ENCODE data around the gene UNC13C.

Gene UNC13C

DNA sequence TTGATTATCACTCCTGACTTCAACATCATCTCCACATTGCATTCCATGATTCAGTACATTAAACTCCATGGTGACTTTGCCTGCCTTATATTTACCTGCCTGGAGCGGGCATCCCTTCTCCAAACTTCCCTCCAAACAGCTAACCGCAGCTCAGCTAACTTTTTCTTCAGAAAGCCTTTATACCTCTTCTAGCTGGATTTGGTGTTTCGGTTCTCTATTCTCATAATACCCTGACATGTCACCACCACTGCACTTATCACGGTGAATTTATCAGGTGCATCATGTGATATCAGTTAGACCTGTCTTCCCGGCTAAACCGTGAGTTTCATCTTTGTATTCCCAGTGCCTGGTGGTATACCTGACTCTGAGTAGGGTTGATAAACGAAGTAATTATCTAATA, 367.6 kb downstream of the UNC13C start:
- Histone ChIP-seq H2AFZ (ENCODE audit: low read length, unreplicated experiment) (no peak overlapping the region), H3K27me3 (ENCODE audit: insufficient read depth, low read length) (no peaks in the 10 kb centered on the region), H3K4me1 (ENCODE audit: control insufficient read depth, insufficient read depth, low read length, unreplicated experiment) (no peaks in the 10 kb centered on the region), H3K27ac (ENCODE audit: low read depth, low read length) (no peak overlapping the region), H3K36me3 (ENCODE audit: insufficient read depth, low read length) (no peaks in the 10 kb centered on the region), H3K4me3 (ENCODE audit: low read depth, low read length) (no peak overlapping the region), H3K79me2 (ENCODE audit: control insufficient read depth, insufficient read depth, low read length, unreplicated experiment) (no peaks in the 10 kb centered on the region)

DNA sequence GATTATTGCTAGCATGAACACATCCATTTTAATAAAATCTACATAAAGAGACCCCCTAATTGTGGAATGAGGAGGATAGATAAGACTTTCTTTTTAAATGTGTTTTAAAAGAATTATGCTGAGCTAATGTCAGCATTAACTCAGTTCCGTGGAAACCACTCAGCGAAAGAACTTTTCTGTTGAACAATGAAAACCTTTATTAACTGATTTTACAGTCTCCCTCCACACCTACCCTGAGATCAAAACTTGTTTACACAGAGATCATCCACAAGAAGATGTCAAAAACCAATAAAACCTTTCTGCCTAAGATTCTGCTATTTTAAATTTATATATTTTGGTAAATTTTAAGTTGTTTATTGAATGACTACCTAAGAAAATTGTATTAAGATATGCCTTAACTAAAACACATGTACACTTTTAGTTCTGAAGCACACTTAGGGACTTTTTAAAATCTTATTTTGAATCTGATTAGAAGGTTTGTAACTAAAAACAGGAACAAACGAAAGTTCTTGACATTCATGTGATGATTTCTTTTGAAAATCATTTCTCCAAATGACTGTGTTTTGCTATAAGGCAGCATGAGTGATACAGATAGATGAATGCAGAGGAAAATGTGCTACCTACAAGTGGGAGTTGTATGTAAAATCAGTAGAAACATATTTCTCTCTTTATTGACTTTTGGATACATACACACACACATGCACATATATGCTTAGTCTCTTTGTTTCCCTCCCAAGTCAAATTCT, 369.0 kb downstream of the UNC13C start:
- Histone ChIP-seq H3K36me3 (ENCODE audit: insufficient read depth, low read length) (no peaks in the 10 kb centered on the region), H3K27me3 (ENCODE audit: insufficient read depth, low read length) (no peaks in the 10 kb centered on the region), H3K27ac (ENCODE audit: low read depth, low read length) (no peak overlapping the region), H3K79me2 (ENCODE audit: control insufficient read depth, insufficient read depth, low read length, unreplicated experiment) (no peaks in the 10 kb centered on the region), H3K4me1 (ENCODE audit: control insufficient read depth, insufficient read depth, low read length, unreplicated experiment) (no peaks in the 10 kb centered on the region), H3K4me3 (ENCODE audit: low read depth, low read length) (no peak overlapping the region), H2AFZ (ENCODE audit: low read length, unreplicated experiment) (no peak overlapping the region)

DNA sequence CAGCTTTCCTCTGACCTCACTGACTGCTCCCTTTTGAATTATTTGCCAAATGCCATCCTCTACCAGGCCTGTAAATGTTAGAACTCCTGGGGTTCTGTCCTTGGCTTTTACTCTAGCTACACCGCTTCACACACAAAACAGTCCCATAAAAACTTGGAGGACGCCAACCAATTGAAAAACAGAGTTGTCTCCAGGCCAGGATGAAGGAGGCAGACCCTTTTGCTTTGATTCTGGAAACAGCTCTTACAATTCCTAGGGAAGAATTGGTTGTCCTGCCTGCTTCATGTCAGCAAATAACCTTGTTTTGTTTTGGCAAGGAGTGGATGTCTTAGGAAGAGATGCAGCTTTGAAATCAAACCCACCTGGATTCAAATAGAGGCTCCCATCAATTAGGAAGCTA, 375.5 kb downstream of the UNC13C start:
- Histone ChIP-seq H3K4me1 (ENCODE audit: control insufficient read depth, insufficient read depth, low read length, unreplicated experiment) (no peaks in the 10 kb centered on the region), H3K27ac (ENCODE audit: low read depth, low read length) (no peak overlapping the region), H3K36me3 (ENCODE audit: insufficient read depth, low read length) (no peaks in the 10 kb centered on the region), H3K27me3 (ENCODE audit: insufficient read depth, low read length) (no peaks in the 10 kb centered on the region), H3K79me2 (ENCODE audit: control insufficient read depth, insufficient read depth, low read length, unreplicated experiment) (no peaks in the 10 kb centered on the region), H2AFZ (ENCODE audit: low read length, unreplicated experiment) (no peak overlapping the region), H3K4me3 (ENCODE audit: low read depth, low read length) (no peak overlapping the region)

DNA sequence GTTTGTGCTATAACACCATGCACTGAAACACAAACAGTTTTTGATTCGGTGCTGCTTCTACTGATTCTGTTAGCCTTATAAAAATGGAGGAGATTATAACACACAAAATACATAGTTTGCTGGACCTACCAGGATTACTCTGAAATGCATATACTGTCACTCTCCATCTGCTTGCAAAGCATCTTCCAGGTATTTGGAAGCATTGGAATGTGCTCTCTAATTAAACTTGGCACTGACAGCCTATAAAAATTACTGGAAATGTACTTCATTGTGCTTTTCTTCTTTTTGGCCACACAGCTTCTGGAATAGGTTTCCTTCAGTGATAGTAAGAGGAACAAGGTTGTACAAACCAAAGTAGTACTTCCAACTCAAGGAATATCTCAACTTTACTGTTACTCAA, 376.1 kb downstream of the UNC13C start:
- no peaks in the 10 kb centered on the region for H3K36me3 ChIP-seq (ENCODE audit: insufficient read depth, low read length)
- no peaks in the 10 kb centered on the region for H3K4me1 ChIP-seq (ENCODE audit: control insufficient read depth, insufficient read depth, low read length, unreplicated experiment)
- H3K79me2 ChIP-seq (ENCODE audit: control insufficient read depth, insufficient read depth, low read length, unreplicated experiment) = no peaks in the 10 kb centered on the region
- H3K27ac ChIP-seq (ENCODE audit: low read depth, low read length) = no peak overlapping the region
- H2AFZ ChIP-seq (ENCODE audit: low read length, unreplicated experiment) = no peak overlapping the region
- no peak overlapping the region for H3K4me3 ChIP-seq (ENCODE audit: low read depth, low read length)
- no peaks in the 10 kb centered on the region for H3K27me3 ChIP-seq (ENCODE audit: insufficient read depth, low read length)

GRCh38 chr15:54364961-54365360, 386.7 kb downstream of the UNC13C start:
- Histone ChIP-seq H3K4me3 (ENCODE audit: low read depth, low read length) (no peak overlapping the region), H3K4me1 (ENCODE audit: control insufficient read depth, insufficient read depth, low read length, unreplicated experiment) (no peaks in the 10 kb centered on the region), H2AFZ (ENCODE audit: low read length, unreplicated experiment) (no peak overlapping the region), H3K27me3 (ENCODE audit: insufficient read depth, low read length) (no peaks in the 10 kb centered on the region), H3K79me2 (ENCODE audit: control insufficient read depth, insufficient read depth, low read length, unreplicated experiment) (no peaks in the 10 kb centered on the region), H3K36me3 (ENCODE audit: insufficient read depth, low read length) (no peaks in the 10 kb centered on the region), H3K27ac (ENCODE audit: low read depth, low read length) (no peak overlapping the region)

- H2AFZ ChIP-seq (ENCODE audit: low read length, unreplicated experiment) = no peak overlapping the region
- H3K4me1 ChIP-seq (ENCODE audit: control insufficient read depth, insufficient read depth, low read length, unreplicated experiment) = no peaks in the 10 kb centered on the region
- H3K4me3 ChIP-seq (ENCODE audit: low read depth, low read length) = no peak overlapping the region
- no peak overlapping the region for H3K27ac ChIP-seq (ENCODE audit: low read depth, low read length)
- no peaks in the 10 kb centered on the region for H3K79me2 ChIP-seq (ENCODE audit: control insufficient read depth, insufficient read depth, low read length, unreplicated experiment)
- no peaks in the 10 kb centered on the region for H3K36me3 ChIP-seq (ENCODE audit: insufficient read depth, low read length)
- no peaks in the 10 kb centered on the region for H3K27me3 ChIP-seq (ENCODE audit: insufficient read depth, low read length)
These were observed 395.1 kb downstream of the UNC13C start for GRCh38 chr15:54373332-54373731.

- Histone ChIP-seq H3K79me2 (ENCODE audit: control insufficient read depth, insufficient read depth, low read length, unreplicated experiment) (no peaks in the 10 kb centered on the region), H2AFZ (ENCODE audit: low read length, unreplicated experiment) (no peak overlapping the region), H3K4me1 (ENCODE audit: control insufficient read depth, insufficient read depth, low read length, unreplicated experiment) (no peaks in the 10 kb centered on the region), H3K4me3 (ENCODE audit: low read depth, low read length) (no peak overlapping the region), H3K27me3 (ENCODE audit: insufficient read depth, low read length) (no peaks in the 10 kb centered on the region), H3K27ac (ENCODE audit: low read depth, low read length) (no peak overlapping the region), H3K36me3 (ENCODE audit: insufficient read depth, low read length) (no peaks in the 10 kb centered on the region)
These were observed 396.1 kb downstream of the UNC13C start for GRCh38 chr15:54374184-54374952.

- Histone ChIP-seq H3K4me3 (ENCODE audit: low read depth, low read length) (no peak overlapping the region), H2AFZ (ENCODE audit: low read length, unreplicated experiment) (no peak overlapping the region), H3K27me3 (ENCODE audit: insufficient read depth, low read length) (no peaks in the 10 kb centered on the region), H3K36me3 (ENCODE audit: insufficient read depth, low read length) (no peaks in the 10 kb centered on the region), H3K27ac (ENCODE audit: low read depth, low read length) (no peak overlapping the region), H3K4me1 (ENCODE audit: control insufficient read depth, insufficient read depth, low read length, unreplicated experiment) (no peaks in the 10 kb centered on the region), H3K79me2 (ENCODE audit: control insufficient read depth, insufficient read depth, low read length, unreplicated experiment) (no peaks in the 10 kb centered on the region)
These were observed 409.6 kb downstream of the UNC13C start for GRCh38 chr15:54387799-54388198.

DNA sequence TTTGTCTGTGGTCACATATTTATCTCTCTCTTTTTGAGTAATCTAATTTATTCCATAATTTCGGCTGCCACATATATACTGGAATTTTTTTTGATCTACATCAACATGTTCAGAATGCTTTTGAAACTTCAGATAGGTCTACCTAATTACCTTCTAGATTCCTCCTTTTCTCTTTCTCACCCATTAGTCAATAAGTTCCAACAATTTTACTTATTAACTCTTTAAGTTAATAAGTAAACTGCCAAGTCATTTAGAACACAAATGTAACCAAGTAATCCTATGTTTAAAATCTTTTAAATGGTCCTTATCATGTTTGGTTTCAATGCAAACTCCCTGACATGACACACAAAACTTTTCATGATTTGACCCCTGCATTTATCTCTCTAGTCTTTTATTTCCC, 410.5 kb downstream of the UNC13C start:
- no peak overlapping the region for H2AFZ ChIP-seq (ENCODE audit: low read length, unreplicated experiment)
- H3K79me2 ChIP-seq (ENCODE audit: control insufficient read depth, insufficient read depth, low read length, unreplicated experiment) = no peaks in the 10 kb centered on the region
- H3K36me3 ChIP-seq (ENCODE audit: insufficient read depth, low read length) = no peaks in the 10 kb centered on the region
- no peaks in the 10 kb centered on the region for H3K4me1 ChIP-seq (ENCODE audit: control insufficient read depth, insufficient read depth, low read length, unreplicated experiment)
- no peaks in the 10 kb centered on the region for H3K27me3 ChIP-seq (ENCODE audit: insufficient read depth, low read length)
- H3K4me3 ChIP-seq (ENCODE audit: low read depth, low read length) = no peak overlapping the region
- no peak overlapping the region for H3K27ac ChIP-seq (ENCODE audit: low read depth, low read length)

- no peak overlapping the region for H3K4me3 ChIP-seq (ENCODE audit: low read depth, low read length)
- H3K4me1 ChIP-seq (ENCODE audit: control insufficient read depth, insufficient read depth, low read length, unreplicated experiment) = no peaks in the 10 kb centered on the region
- no peaks in the 10 kb centered on the region for H3K79me2 ChIP-seq (ENCODE audit: control insufficient read depth, insufficient read depth, low read length, unreplicated experiment)
- no peak overlapping the region for H3K27ac ChIP-seq (ENCODE audit: low read depth, low read length)
- H2AFZ ChIP-seq (ENCODE audit: low read length, unreplicated experiment) = no peak overlapping the region
- no peaks in the 10 kb centered on the region for H3K27me3 ChIP-seq (ENCODE audit: insufficient read depth, low read length)
- no peaks in the 10 kb centered on the region for H3K36me3 ChIP-seq (ENCODE audit: insufficient read depth, low read length)
These were observed 432.2 kb downstream of the UNC13C start for GRCh38 chr15:54410481-54410880.

DNA sequence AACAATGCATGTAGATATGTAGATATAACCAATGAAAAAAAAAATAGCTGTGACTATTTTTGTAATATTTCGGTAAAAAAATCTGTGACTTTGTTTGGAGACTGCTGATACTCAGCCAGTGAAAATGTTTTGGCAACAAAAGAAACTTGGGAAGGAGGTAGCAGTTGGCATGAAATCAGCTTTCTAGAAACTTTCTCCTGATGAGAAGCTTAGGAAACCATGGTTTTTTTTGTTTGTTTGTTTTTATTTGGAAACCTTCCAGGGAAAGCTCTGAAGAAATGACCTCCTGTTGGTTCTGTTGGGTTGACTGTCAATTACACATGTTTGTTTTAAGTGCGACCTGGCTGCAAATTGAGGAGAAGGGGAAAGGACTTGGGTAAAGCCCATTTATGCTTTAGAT, 445.9 kb downstream of the UNC13C start:
- no peak overlapping the region for H3K4me3 ChIP-seq (ENCODE audit: low read depth, low read length)
- no peak overlapping the region for H2AFZ ChIP-seq (ENCODE audit: low read length, unreplicated experiment)
- H3K79me2 ChIP-seq (ENCODE audit: control insufficient read depth, insufficient read depth, low read length, unreplicated experiment) = no peaks in the 10 kb centered on the region
- H3K27me3 ChIP-seq (ENCODE audit: insufficient read depth, low read length) = no peaks in the 10 kb centered on the region
- no peak overlapping the region for H3K27ac ChIP-seq (ENCODE audit: low read depth, low read length)
- no peaks in the 10 kb centered on the region for H3K4me1 ChIP-seq (ENCODE audit: control insufficient read depth, insufficient read depth, low read length, unreplicated experiment)
- no peaks in the 10 kb centered on the region for H3K36me3 ChIP-seq (ENCODE audit: insufficient read depth, low read length)
